Measurements from ENCODE around the gene DHRS12. TPM values are rescaled to one million over a fixed set of nuclear protein-coding genes. Genes with fewer than 3 reads are reported as not detected.

DHRS12 gene
- total RNA-seq, 1 experiment from 2014 or later, result 6.9 TPM

DNA sequence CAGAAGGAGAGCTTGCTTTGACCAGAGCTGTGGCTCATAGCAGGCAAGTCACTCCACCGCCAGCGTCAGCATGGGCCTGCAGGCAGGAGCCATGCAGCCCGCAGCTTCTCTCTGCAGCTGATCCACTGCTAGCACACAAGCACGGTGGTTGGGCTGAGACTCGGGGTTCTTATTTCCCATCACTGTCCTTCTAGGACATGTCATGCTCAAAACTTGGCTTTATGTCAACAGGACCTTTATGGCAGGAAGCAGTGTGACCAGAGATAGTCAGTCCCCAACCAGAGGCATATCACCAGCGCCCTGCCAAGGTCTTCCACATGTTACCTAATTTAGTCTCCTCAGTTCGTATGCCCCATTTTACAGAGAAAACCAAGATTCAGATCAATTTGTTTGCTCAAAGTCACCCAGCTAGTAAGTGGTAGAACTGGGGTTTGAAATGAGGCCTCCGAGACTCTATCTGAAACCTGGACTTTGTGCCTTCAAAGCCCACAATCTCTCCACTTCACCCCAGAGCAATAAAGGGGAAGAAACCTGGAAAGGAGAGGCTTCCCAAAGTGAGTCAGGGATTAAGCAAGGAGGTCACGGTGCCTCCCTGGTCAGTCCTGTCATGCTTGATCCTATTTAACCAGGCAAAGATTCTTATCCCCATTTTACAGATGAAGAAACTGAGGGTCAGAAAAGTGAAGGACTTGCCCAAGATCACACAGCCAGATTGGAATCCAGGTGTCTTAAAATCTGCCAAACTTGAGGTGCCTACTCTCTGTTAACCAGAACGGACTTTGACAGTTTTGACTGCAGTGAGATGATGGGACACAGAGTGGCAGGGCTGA is 36.0 kb upstream of the DHRS12 start:
- Histone ChIP-seq H3K27me3 (ENCODE audit: insufficient read depth, low read depth) (peaks cover 48% of the 10 kb centered on the region), H3K79me2 (ENCODE audit: low read depth) (no peaks in the 10 kb centered on the region), H3K4me3 (no peak overlapping the region), H3K4me1 (replicated peaks; ENCODE audit: insufficient read depth) (no peaks in the 10 kb centered on the region), H3F3A (ENCODE audit: insufficient read depth, low read depth) (no peaks in the 10 kb centered on the region), H3K27ac (no peak overlapping the region), H2AFZ (no peak overlapping the region), H3K9me2 (ENCODE audit: insufficient read depth) (no peaks in the 10 kb centered on the region), H3K9me3 (ENCODE audit: insufficient read depth, low read depth) (no peaks in the 10 kb centered on the region), H4K20me1 (ENCODE audit: insufficient read depth) (no peaks in the 10 kb centered on the region), H3K36me3 (ENCODE audit: low read depth) (no peaks in the 10 kb centered on the region), H3K4me2 (no peak overlapping the region)
- CTCF ChIA-PET, result no interaction called here
- TF ChIP-seq, protein P1, sequence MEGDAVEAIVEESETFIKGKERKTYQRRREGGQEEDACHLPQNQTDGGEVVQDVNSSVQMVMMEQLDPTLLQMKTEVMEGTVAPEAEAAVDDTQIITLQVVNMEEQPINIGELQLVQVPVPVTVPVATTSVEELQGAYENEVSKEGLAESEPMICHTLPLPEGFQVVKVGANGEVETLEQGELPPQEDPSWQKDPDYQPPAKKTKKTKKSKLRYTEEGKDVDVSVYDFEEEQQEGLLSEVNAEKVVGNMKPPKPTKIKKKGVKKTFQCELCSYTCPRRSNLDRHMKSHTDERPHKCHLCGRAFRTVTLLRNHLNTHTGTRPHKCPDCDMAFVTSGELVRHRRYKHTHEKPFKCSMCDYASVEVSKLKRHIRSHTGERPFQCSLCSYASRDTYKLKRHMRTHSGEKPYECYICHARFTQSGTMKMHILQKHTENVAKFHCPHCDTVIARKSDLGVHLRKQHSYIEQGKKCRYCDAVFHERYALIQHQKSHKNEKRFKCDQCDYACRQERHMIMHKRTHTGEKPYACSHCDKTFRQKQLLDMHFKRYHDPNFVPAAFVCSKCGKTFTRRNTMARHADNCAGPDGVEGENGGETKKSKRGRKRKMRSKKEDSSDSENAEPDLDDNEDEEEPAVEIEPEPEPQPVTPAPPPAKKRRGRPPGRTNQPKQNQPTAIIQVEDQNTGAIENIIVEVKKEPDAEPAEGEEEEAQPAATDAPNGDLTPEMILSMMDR (conservative IDR thresholded peaks at IDR 0.05), result no peak
- no peak for TF ChIP-seq EZH2 (IDR thresholded peaks at IDR 0.05; ENCODE audit: low read depth)
- POLR2A ChIA-PET (ENCODE audit: unreplicated experiment), result no interaction called here
- DNase-seq, result no peak
- intact Hi-C loops (cut with micrococcal nuclease; ENCODE audit: unreplicated experiment), result no loop called here
- no TSS peak for BruUV-seq (replicated peaks)

DNA sequence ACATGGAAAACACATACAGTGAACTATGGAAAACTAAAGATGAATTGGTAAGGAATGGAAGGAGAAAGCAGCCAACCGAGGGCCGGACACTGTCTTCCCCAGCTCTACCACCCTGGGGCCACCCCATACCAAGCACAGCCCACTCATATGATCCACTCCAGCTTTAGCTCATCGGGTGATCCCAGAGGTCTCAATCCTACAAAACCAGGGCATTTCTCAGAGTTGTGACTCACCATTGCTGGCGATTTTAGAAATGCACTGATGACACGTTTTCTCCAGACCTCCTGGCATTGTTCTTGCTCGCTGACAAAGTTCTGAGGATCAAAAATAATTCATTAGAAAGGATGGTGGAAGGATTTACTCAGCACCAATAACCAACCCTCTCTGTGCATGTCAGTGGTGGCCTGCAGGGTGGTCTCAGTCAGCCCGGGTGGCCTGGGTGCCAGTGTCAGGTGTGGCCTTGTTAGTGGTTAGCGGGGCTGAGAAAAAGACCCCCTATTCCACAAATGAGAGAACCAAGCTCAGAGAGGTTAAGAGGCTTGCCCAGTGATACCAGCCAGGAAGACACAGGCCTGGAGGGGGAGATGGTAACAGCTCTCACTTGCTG is 34.4 kb upstream of the DHRS12 start:
- CTCF ChIA-PET, result no interaction called here
- no TSS peak for BruUV-seq (replicated peaks)

DNA sequence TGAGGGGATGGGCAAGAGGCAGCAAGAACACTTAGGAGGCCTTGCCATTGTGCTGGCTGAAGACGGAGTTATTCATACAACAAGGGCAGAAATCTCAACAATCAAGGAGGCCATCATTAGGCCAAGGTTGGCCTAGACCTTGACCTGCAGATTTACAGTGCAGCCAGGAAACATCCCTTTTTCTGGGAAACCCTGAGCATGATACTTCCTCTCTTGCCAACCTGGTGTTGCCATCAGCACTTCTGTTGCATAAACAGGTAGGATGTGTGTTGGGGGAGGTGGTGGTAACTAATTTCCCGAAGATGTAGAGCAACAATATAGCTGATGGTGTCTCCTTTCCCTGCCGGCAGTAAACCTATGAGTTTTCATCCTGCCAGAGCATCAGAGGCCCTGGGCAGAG is 33.1 kb upstream of the DHRS12 start:
- Histone ChIP-seq H3K4me2 (no peak overlapping the region), H3K27me3 (ENCODE audit: insufficient read depth, low read depth) (peaks cover 57% of the 10 kb centered on the region), H3F3A (ENCODE audit: insufficient read depth, low read depth) (no peaks in the 10 kb centered on the region), H4K20me1 (ENCODE audit: insufficient read depth) (no peaks in the 10 kb centered on the region), H3K79me2 (ENCODE audit: low read depth) (no peaks in the 10 kb centered on the region), H3K9me2 (ENCODE audit: insufficient read depth) (no peaks in the 10 kb centered on the region), H3K4me3 (no peak overlapping the region), H3K27ac (no peak overlapping the region), H2AFZ (no peak overlapping the region), H3K4me1 (replicated peaks; ENCODE audit: insufficient read depth) (no peaks in the 10 kb centered on the region), H3K9me3 (ENCODE audit: insufficient read depth, low read depth) (no peaks in the 10 kb centered on the region), H3K36me3 (ENCODE audit: low read depth) (no peaks in the 10 kb centered on the region)
- ChIA-PET CTCF (no interaction called here), POLR2A (ENCODE audit: unreplicated experiment) (no interaction called here)
- TF ChIP-seq, protein P1 (conservative IDR thresholded peaks at IDR 0.05), result no peak
- no peak for TF ChIP-seq EZH2 (IDR thresholded peaks at IDR 0.05; ENCODE audit: low read depth)
- no peak for DNase-seq
- intact Hi-C loops (cut with micrococcal nuclease; ENCODE audit: unreplicated experiment), result no loop called here
- BruUV-seq (replicated peaks), result no TSS peak

More for the DNA sequence above, 34.4 kb upstream of the DHRS12 start:
- intact Hi-C loops (cut with micrococcal nuclease; ENCODE audit: unreplicated experiment), result no loop called here
- Histone ChIP-seq H3K4me3 (no peak overlapping the region), H3K36me3 (ENCODE audit: low read depth) (no peaks in the 10 kb centered on the region), H3K4me1 (replicated peaks; ENCODE audit: insufficient read depth) (no peaks in the 10 kb centered on the region), H2AFZ (no peak overlapping the region), H3K27me3 (ENCODE audit: insufficient read depth, low read depth) (peaks cover 58% of the 10 kb centered on the region), H3F3A (ENCODE audit: insufficient read depth, low read depth) (no peaks in the 10 kb centered on the region), H3K4me2 (no peak overlapping the region), H3K79me2 (ENCODE audit: low read depth) (no peaks in the 10 kb centered on the region), H3K9me3 (ENCODE audit: insufficient read depth, low read depth) (no peaks in the 10 kb centered on the region), H4K20me1 (ENCODE audit: insufficient read depth) (no peaks in the 10 kb centered on the region), H3K9me2 (ENCODE audit: insufficient read depth) (no peaks in the 10 kb centered on the region), H3K27ac (no peak overlapping the region)
- TF ChIP-seq, protein P1 (conservative IDR thresholded peaks at IDR 0.05), result no peak
- no peak for TF ChIP-seq EZH2 (IDR thresholded peaks at IDR 0.05; ENCODE audit: low read depth)
- POLR2A ChIA-PET (ENCODE audit: unreplicated experiment), result no interaction called here
- no peak for DNase-seq

All from PC-9 (cell line).